Naive thymus-derived CD4-positive, alpha-beta T cell (primary cell): ENCODE data around the gene PODN. TPM values are rescaled to one million over a fixed set of nuclear protein-coding genes. Genes with fewer than 3 reads are reported as not detected.

ENCODE experiments used
- ATAC-seq: fragments of 150-1000 bp; cut with Tn5 transposase; 2 replicates; pipeline ENCODE4 v1.10.0; 2021; ENCODE audit warnings: mild to moderate bottlenecking, moderate library complexity
- CTCF ChIA-PET: fragments of 350-600 bp; sonication (Branson Sonifier 250); formaldehyde crosslinking; loops from one replicate; lab custom pipeline; 2021; ENCODE audit warnings: antibody characterized with exemption; lab: Charles Lee
- POLR2A ChIA-PET: fragments of 350-600 bp; sonication (Branson Sonifier 250); formaldehyde crosslinking; loops from one replicate; lab custom pipeline; 2021; ENCODE audit warnings: antibody characterized with exemption, inconsistent platforms; lab: Charles Lee
- DNase-seq, 9 donors: peaks; one replicate each; pipeline versions ENCODE4 v3.0.0 to v3.0.0-alpha.2; 2020 to 2022; ENCODE audit warnings: mixed read lengths in 1 of 9
- H3K27ac ChIP-seq: one replicate; pipeline ENCODE4 v1.7.0; 2013; ENCODE audit warnings: mild to moderate bottlenecking, low read depth, low read length, moderate library complexity
- H3K27me3 ChIP-seq, 2 donors: one replicate each; pipeline ENCODE4 v1.7.0; 2013; ENCODE audit warnings: low read length in 2 of 2, mild to moderate bottlenecking in 2 of 2, moderate library complexity in 2 of 2; ENCODE audit not compliant: control insufficient read depth in 2 of 2, insufficient read depth in 2 of 2
- H3K36me3 ChIP-seq, 3 experiments: 1 replicate in 2 of 3; 2 replicates in 1 of 3; pipeline ENCODE4 v1.7.0; 2013; ENCODE audit warnings: low read length in 3 of 3, mild to moderate bottlenecking in 3 of 3, moderate library complexity in 1 of 3; ENCODE audit not compliant: insufficient read depth in 3 of 3, control insufficient read depth in 2 of 3
- H3K4me1 ChIP-seq, 2 donors: one replicate each; pipeline ENCODE4 v1.7.0; 2013; ENCODE audit warnings: low read length in 2 of 2, mild to moderate bottlenecking in 2 of 2, moderate library complexity in 1 of 2; ENCODE audit not compliant: control insufficient read depth in 2 of 2, insufficient read depth in 2 of 2
- H3K4me3 ChIP-seq: 2 replicates; pipeline ENCODE4 v1.7.0; 2013; ENCODE audit warnings: mild to moderate bottlenecking, low read length
- H3K9me3 ChIP-seq, 3 experiments: 1 replicate in 2 of 3; 2 replicates in 1 of 3; pipeline ENCODE4 v1.7.0; 2013; ENCODE audit warnings: low read length in 3 of 3; ENCODE audit not compliant: control insufficient read depth in 2 of 3
- H3K27ac Mint-ChIP-seq, 9 donors: one replicate each; pipeline ENCODE4 v1.8.0; 2020 to 2022; ENCODE audit warnings: mixed read lengths in 9 of 9, mild to moderate bottlenecking in 8 of 9, moderate library complexity in 5 of 9, inconsistent platforms in 2 of 9
- H3K27me3 Mint-ChIP-seq, 5 donors: one replicate each; pipeline ENCODE4 v1.8.0; 2021 to 2022; ENCODE audit warnings: mixed read lengths in 5 of 5, mild to moderate bottlenecking in 1 of 5
- H3K36me3 Mint-ChIP-seq, 5 donors: one replicate each; pipeline ENCODE4 v1.8.0; 2020 to 2022; ENCODE audit warnings: mixed read lengths in 5 of 5, mild to moderate bottlenecking in 3 of 5, inconsistent platforms in 1 of 5
- H3K4me1 Mint-ChIP-seq, 7 donors: one replicate each; pipeline ENCODE4 v1.8.0; 2020 to 2022; ENCODE audit warnings: mixed read lengths in 7 of 7, mild to moderate bottlenecking in 3 of 7, inconsistent platforms in 1 of 7
- H3K4me3 Mint-ChIP-seq, 10 donors: one replicate each; pipeline ENCODE4 v1.8.0; 2020 to 2022; ENCODE audit warnings: mild to moderate bottlenecking in 10 of 10, mixed read lengths in 10 of 10, moderate library complexity in 6 of 10, inconsistent platforms in 2 of 10
- H3K9me3 Mint-ChIP-seq, 11 donors: one replicate each; pipeline ENCODE4 v1.8.0; 2020 to 2022; ENCODE audit warnings: mixed read lengths in 11 of 11, mild to moderate bottlenecking in 4 of 11, inconsistent platforms in 1 of 11, moderate library complexity in 1 of 11
- intact Hi-C, 2 donors: fragments of 100-400 bp; cut with micrococcal nuclease; formaldehyde crosslinking; loops; one replicate each; pipeline ENCODE4 v1.15.1; 2023
- polyA plus RNA-seq, 2 donors: library from polyadenylated mRNA; unstranded; fragments of 300-500 nt; fragmentation: Illumina TruSeq; gene quantifications; one replicate each; pipeline ENCODE4 v1.2.3, GENCODE V29; 2021
- total RNA-seq, 6 experiments: library from RNA in 5 of 6; stranded (reverse) in 5 of 6; gene quantifications; 1 replicate in 5 of 6; 2 replicates in 1 of 6; pipeline ENCODE4 v1.2.3 and lab custom pipeline; 2021 to 2026

The PODN gene
- total and polyA plus RNA-seq, 7 experiments from 2014 or later, result 0.88 TPM; not detected in 6

DNA sequence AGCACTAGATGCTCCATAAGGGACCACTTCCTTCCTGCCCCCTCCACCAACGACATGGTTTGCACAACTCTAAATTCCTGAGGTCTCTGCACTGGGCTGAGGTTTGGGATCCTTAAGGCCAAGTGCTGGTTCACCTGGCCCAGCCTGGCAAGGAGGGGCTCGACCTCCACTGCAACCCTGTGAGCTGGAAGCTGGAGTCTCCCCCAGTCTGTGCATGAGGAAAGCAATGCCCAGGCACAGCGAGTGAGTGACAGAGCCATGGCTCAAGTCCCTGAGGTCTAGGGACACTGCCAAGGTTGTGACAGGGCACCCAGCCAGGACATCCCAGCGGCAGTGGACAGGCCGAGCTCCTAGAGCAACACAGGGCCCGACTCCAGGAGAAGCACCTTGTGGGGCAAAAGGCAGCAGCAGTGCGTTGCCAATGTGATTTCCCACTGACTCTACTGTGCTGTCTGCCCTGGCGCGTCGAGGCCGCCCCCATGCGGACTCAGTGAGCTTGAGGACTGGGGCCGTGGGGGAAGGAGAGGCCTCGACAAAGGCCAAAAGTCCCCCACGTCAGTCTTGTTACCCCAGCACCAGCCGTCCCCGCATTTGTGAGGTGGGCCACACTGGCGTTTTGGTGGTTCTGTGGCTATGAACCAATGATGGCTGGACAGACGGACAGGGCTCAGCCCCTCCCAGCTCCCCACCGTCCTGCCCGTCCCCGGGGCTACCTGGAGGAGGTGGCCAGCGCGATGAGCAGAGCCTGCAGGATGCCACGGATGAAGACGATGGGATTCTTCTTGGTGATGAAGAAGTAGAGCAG lies 30.0 kb downstream of the PODN start:
- no peak overlapping the region for H3K4me3 ChIP-seq
- no peak overlapping the region for H3K4me3 Mint-ChIP-seq
- no peaks in the 10 kb centered on the region for H3K4me1 ChIP-seq
- H3K4me1 Mint-ChIP-seq, result no peaks in the 10 kb centered on the region
- DNase-seq, result no peak
- no peaks in the 10 kb centered on the region for H3K27me3 Mint-ChIP-seq
- H3K36me3 Mint-ChIP-seq, result no peaks in the 10 kb centered on the region
- ChIA-PET POLR2A (no interaction called here), CTCF (no interaction called here)
- H3K27ac ChIP-seq, result no peak overlapping the region
- intact Hi-C loops, result no loop called here
- no peaks in the 10 kb centered on the region for H3K9me3 Mint-ChIP-seq
- H3K9me3 ChIP-seq, result no peaks in the 10 kb centered on the region
- no peaks in the 10 kb centered on the region for H3K36me3 ChIP-seq
- H3K27ac Mint-ChIP-seq, result no peak overlapping the region
- no peaks in the 10 kb centered on the region for H3K27me3 ChIP-seq
- ATAC-seq, result no peak

GRCh38 chr1:53092659-53093450 lies 30.8 kb downstream of the PODN start:
- Histone ChIP-seq H3K27me3 (no peaks in the 10 kb centered on the region), H3K4me3 (no peak overlapping the region), H3K27ac (no peak overlapping the region), H3K4me1 (no peaks in the 10 kb centered on the region), H3K36me3 (no peaks in the 10 kb centered on the region), H3K9me3 (no peaks in the 10 kb centered on the region)
- Mint-ChIP-seq H3K4me1 (no peaks in the 10 kb centered on the region), H3K27ac (no peak overlapping the region), H3K27me3 (no peaks in the 10 kb centered on the region), H3K36me3 (no peaks in the 10 kb centered on the region), H3K9me3 (no peaks in the 10 kb centered on the region), H3K4me3 (no peak overlapping the region)
- intact Hi-C loops, result no loop called here
- no peak for DNase-seq
- ATAC-seq, result no peak
- ChIA-PET CTCF (no interaction called here), POLR2A (no interaction called here)

GRCh38 chr1:53093451-53093754 lies 31.4 kb downstream of the PODN start:
- no peak for DNase-seq
- ChIA-PET CTCF (no interaction called here), POLR2A (no interaction called here)
- intact Hi-C loops, result no loop called here
- Histone ChIP-seq H3K27ac (no peak overlapping the region), H3K4me3 (no peak overlapping the region), H3K27me3 (no peaks in the 10 kb centered on the region), H3K36me3 (no peaks in the 10 kb centered on the region), H3K4me1 (no peaks in the 10 kb centered on the region), H3K9me3 (no peaks in the 10 kb centered on the region)
- Mint-ChIP-seq H3K27me3 (no peaks in the 10 kb centered on the region), H3K4me1 (no peaks in the 10 kb centered on the region), H3K36me3 (no peaks in the 10 kb centered on the region), H3K27ac (no peak overlapping the region), H3K4me3 (no peak overlapping the region), H3K9me3 (no peaks in the 10 kb centered on the region)
- no peak for ATAC-seq

DNA sequence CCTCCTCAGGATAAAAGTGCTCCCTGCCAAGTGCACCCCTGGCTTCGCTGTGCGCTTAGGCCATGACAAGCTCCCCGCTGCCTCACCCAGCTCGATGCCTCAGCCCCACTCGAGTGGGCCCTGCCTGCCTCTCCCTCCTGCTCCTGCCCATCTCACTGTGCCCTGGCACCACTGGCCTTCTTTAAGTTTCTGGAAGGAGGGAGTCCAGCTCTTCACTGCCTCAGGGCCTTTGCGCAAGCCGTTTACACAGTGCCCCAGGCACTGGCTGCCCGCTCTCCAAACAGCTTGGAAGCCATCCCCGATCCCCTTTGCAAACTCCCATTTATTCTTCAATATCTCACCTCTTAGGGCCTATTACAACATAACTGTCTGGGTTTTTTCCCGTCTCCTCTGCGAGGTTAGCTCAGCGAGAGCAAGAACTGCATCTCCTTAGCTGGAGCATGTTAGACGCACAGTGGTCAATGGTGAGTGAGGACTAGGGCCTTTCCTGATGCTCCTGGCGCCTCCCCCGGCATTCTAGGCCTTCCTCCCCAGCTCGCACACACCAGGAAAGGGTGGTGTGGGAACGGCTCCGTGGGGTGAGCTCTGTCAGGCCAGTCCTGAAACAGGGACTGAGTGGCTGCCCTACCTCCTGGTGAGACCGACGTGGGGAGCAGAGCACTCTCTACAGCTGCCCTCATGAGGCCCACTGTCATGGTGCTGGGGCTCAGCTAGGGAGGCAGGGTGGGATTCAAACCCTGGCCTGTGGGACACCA lies 31.9 kb downstream of the PODN start:
- ATAC-seq, result no peak
- Histone ChIP-seq H3K27ac (no peak overlapping the region), H3K4me1 (no peaks in the 10 kb centered on the region), H3K9me3 (no peaks in the 10 kb centered on the region), H3K27me3 (no peaks in the 10 kb centered on the region), H3K4me3 (no peak overlapping the region), H3K36me3 (no peaks in the 10 kb centered on the region)
- Mint-ChIP-seq H3K27ac (no peak overlapping the region), H3K4me3 (no peak overlapping the region), H3K36me3 (no peaks in the 10 kb centered on the region), H3K9me3 (no peaks in the 10 kb centered on the region), H3K27me3 (no peaks in the 10 kb centered on the region), H3K4me1 (no peaks in the 10 kb centered on the region)
- intact Hi-C loops, result no loop called here
- DNase-seq, result no peak
- ChIA-PET CTCF (no interaction called here), POLR2A (no interaction called here)

DNA sequence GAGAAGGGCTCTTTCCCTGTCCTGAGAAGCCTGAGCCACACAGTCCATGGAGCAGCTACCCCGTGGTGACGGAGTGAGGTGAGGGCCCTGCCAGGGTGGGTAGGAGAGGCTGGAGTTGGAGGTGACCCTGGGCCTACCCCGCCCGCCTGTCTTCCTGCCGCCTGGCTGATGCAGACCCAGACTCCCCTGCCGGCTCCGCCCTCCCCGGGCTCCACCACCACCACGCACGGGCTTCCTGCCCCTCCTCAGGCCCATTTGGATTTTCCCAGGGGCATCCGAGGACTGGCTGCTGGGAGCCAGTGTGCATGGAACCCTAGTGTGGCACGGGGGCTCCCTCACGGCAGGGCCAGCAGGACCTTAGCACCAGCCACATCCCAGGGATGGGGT lies 32.5 kb downstream of the PODN start:
- intact Hi-C loops, result no loop called here
- Mint-ChIP-seq H3K4me1 (no peaks in the 10 kb centered on the region), H3K4me3 (no peak overlapping the region), H3K9me3 (no peaks in the 10 kb centered on the region), H3K27me3 (no peaks in the 10 kb centered on the region), H3K27ac (no peak overlapping the region), H3K36me3 (no peaks in the 10 kb centered on the region)
- CTCF ChIA-PET, result no interaction called here
- no peak for DNase-seq
- Histone ChIP-seq H3K9me3 (no peaks in the 10 kb centered on the region), H3K4me1 (no peaks in the 10 kb centered on the region), H3K27me3 (no peaks in the 10 kb centered on the region), H3K27ac (no peak overlapping the region), H3K4me3 (no peak overlapping the region), H3K36me3 (no peaks in the 10 kb centered on the region)
- no peak for ATAC-seq
- POLR2A ChIA-PET, result no interaction called here

DNA sequence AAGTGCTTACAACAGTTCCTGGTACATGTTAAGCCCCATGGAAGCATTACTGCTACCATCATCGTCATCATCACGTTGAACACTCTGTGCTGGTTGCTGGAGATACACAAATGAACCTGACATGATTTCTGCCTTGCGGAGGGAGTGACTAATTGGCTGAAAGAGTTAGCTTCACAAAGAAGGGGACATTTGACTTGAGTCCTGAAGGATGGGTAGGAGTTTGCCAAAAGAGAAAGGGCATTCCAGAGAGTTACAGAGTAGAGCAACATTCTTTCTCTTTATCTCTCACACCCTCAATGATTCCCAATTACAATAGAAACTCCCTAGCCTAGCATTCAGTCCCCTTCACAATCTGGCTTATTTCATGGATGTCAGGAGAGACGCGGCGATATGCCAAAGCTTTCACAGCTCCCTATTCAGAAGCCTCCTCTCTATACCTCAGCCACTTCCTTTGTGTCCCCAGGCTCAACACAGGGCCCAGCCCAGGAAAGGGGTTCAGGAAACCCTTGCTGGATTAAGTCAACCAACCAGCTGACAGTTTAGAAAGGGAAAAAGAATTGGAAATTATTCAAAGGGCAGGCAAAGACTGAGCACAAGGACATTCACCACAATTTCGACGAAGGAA lies 42.4 kb downstream of the PODN start:
- DNase-seq, result no peak
- no peaks in the 10 kb centered on the region for H3K36me3 Mint-ChIP-seq
- H3K36me3 ChIP-seq, result no peaks in the 10 kb centered on the region
- H3K27me3 ChIP-seq, result no peaks in the 10 kb centered on the region
- POLR2A ChIA-PET, result no interaction called here
- H3K4me3 ChIP-seq, result no peak overlapping the region
- no peak for ATAC-seq
- H3K27me3 Mint-ChIP-seq, result peaks cover 0 to 5% (median 0%) of the 10 kb centered on the region in 5 donors
- intact Hi-C loops, result no loop called here
- peaks cover 0 to 23% (median 10%) of the 10 kb centered on the region in 7 donors for H3K4me1 Mint-ChIP-seq
- CTCF ChIA-PET, result interaction anchor here (0.8 kb wide), 1 partner anchor 15 kb away, joined by 3 read pairs; no protein-coding TSS in a partner anchor
- H3K27ac Mint-ChIP-seq, result no peak overlapping the region
- no peaks in the 10 kb centered on the region for H3K9me3 Mint-ChIP-seq
- no peak overlapping the region for H3K27ac ChIP-seq
- H3K4me3 Mint-ChIP-seq, result no peak overlapping the region
- H3K9me3 ChIP-seq, result no peaks in the 10 kb centered on the region
- H3K4me1 ChIP-seq, result no peaks in the 10 kb centered on the region
